SK-N-SH (cell line): ENCODE data around the gene TMEM218. TPM values are rescaled to one million over a fixed set of nuclear protein-coding genes. Genes with fewer than 3 reads are reported as not detected.

ENCODE experiments used
- CTCF ChIA-PET: fragments of 300-600, 350-600 bp; formaldehyde crosslinking; extraction: SDS; loops from one replicate; lab custom pipeline; 2021; lab: Yijun Ruan, JAX
- POLR2A ChIA-PET: fragments of 350-600 bp; sonication (Branson Sonifier 250); formaldehyde crosslinking; extraction: SDS; loops from one replicate; lab custom pipeline; 2020; ENCODE audit warnings: antibody characterized with exemption, inconsistent platforms; lab: Yijun Ruan, JAX
- DNase-seq: peaks from one replicate; pipeline ENCODE4 v3.0.0; 2012
- H2AFZ ChIP-seq: fragments of 200-600 bp; sonication (generic); 2 replicates; pipeline ENCODE4 v1.8.1; 2016; ENCODE audit warnings: antibody characterized with exemption, mild to moderate bottlenecking, low read depth
- H3F3A ChIP-seq: fragments of 200-600 bp; sonication (generic); replicated peaks from 2 replicates; pipeline ENCODE3; 2016; ENCODE audit warnings: antibody characterized with exemption, mild to moderate bottlenecking; ENCODE audit not compliant: insufficient read depth
- H3K27ac ChIP-seq, 2 experiments: fragments of 200-500 bp in 1 of 2; fragments of 200-600 bp in 1 of 2; sonication (Bioruptor generic) in 1 of 2; sonication (generic), shearing (Covaris generic) in 1 of 2; 2 replicates each; pipeline versions ENCODE4 v1.5.1 to v1.6.1; 2014 to 2016; ENCODE audit warnings: low read depth in 2 of 2, inconsistent platforms in 1 of 2, low read length in 1 of 2, mild to moderate bottlenecking in 1 of 2, mixed read lengths in 1 of 2
- H3K27me3 ChIP-seq: fragments of 200-600 bp; sonication (generic), shearing (Covaris generic); 2 replicates; pipeline ENCODE4 v1.6.1; 2016; ENCODE audit warnings: mixed run types; ENCODE audit not compliant: insufficient read depth
- H3K36me3 ChIP-seq, 2 experiments: fragments of 200-500 bp in 1 of 2; fragments of 200-600 bp in 1 of 2; sonication (Bioruptor generic) in 1 of 2; sonication (generic) in 1 of 2; replicated peaks in 1 of 2; 2 replicates each; pipeline versions ENCODE3 to v1.5.1; 2014 to 2016; ENCODE audit warnings: low read length in 1 of 2, mild to moderate bottlenecking in 1 of 2; ENCODE audit not compliant: insufficient read depth in 2 of 2, control insufficient read depth in 1 of 2
- H3K4me1 ChIP-seq, 2 experiments: fragments of 200-500 bp in 1 of 2; fragments of 200-600 bp in 1 of 2; sonication (Bioruptor generic) in 1 of 2; sonication (generic), shearing (Covaris generic) in 1 of 2; 2 replicates each; pipeline versions ENCODE4 v1.5.1 to v1.6.1; 2014 to 2016; ENCODE audit warnings: low read depth in 1 of 2, low read length in 1 of 2, mixed run types in 1 of 2; ENCODE audit not compliant: insufficient read depth in 2 of 2, control insufficient read depth in 1 of 2
- H3K4me2 ChIP-seq: fragments of 200-600 bp; sonication (generic), shearing (Covaris generic); 2 replicates; pipeline ENCODE4 v1.6.1; 2017; ENCODE audit warnings: mixed run types
- H3K4me3 ChIP-seq, 2 experiments: fragments of 200-500 bp in 1 of 2; fragments of 200-600 bp in 1 of 2; sonication (Bioruptor generic) in 1 of 2; sonication (generic), shearing (Covaris generic) in 1 of 2; 2 replicates each; pipeline versions ENCODE4 v1.5.1 to v1.8.1; 2014 to 2016; ENCODE audit warnings: low read depth in 2 of 2, inconsistent platforms in 1 of 2, low read length in 1 of 2, mild to moderate bottlenecking in 1 of 2, mixed read lengths in 1 of 2, moderate library complexity in 1 of 2
- H3K79me2 ChIP-seq: fragments of 200-600 bp; sonication (generic); 2 replicates; pipeline ENCODE4 v1.8.1; 2017; ENCODE audit warnings: mild to moderate bottlenecking; ENCODE audit not compliant: insufficient read depth
- H3K9ac ChIP-seq: fragments of 200-600 bp; sonication (generic); 2 replicates; pipeline ENCODE4 v1.6.1; 2017; ENCODE audit warnings: mixed run types
- H3K9me2 ChIP-seq: fragments of 200-600 bp; sonication (generic); 2 replicates; pipeline ENCODE4 v1.6.1; 2017; ENCODE audit warnings: mixed run types
- H3K9me3 ChIP-seq: fragments of 200-600 bp; sonication (generic); 2 replicates; pipeline ENCODE4 v1.6.1; 2017; ENCODE audit warnings: mixed run types, mild to moderate bottlenecking, moderate library complexity
- H4K20me1 ChIP-seq: fragments of 200-600 bp; sonication (generic); 2 replicates; pipeline ENCODE4 v1.6.1; 2017; ENCODE audit warnings: mild to moderate bottlenecking, mixed run types; ENCODE audit not compliant: insufficient read depth
- CHD2 ChIP-seq: fragments of 150-350 bp; IDR thresholded peaks from 2 replicates; pipeline ENCODE4 v1.6.1; 2018; ENCODE audit warnings: low read length; ENCODE audit not compliant: partially characterized antibody
- ELF1 ChIP-seq: IDR thresholded peaks from 2 replicates; pipeline ENCODE4 v1.4.0; 2012
- EP300 ChIP-seq, 2 experiments: IDR thresholded peaks; 2 replicates each; pipeline versions ENCODE4 v1.4.0 to v1.6.1; 2012; ENCODE audit warnings: borderline replicate concordance in 1 of 2, low read depth in 1 of 2, low read length in 1 of 2
- GABPA ChIP-seq: IDR thresholded peaks from 2 replicates; pipeline ENCODE4 v1.4.0; 2012; ENCODE audit warnings: low read depth, mild to moderate bottlenecking
- GATA2 ChIP-seq: sonication (generic); formaldehyde crosslinking; IDR thresholded peaks from 2 replicates; pipeline ENCODE4 v1.5.0; 2020; ENCODE audit warnings: mild to moderate bottlenecking, missing genetic modification reagents
- IRF3 ChIP-seq: fragments of 150-350 bp; IDR thresholded peaks from 2 replicates; pipeline ENCODE4 v1.6.1; 2016; ENCODE audit warnings: mild to moderate bottlenecking, low read depth, low read length
- MAX ChIP-seq: IDR thresholded peaks from 2 replicates; pipeline ENCODE4 v1.4.0; 2012; ENCODE audit warnings: low read depth
- NFIC ChIP-seq: IDR thresholded peaks from 2 replicates; pipeline ENCODE4 v1.4.0; 2012; ENCODE audit warnings: borderline replicate concordance
- NRF1 ChIP-seq: IDR thresholded peaks from 2 replicates; pipeline ENCODE4 v1.6.1; 2012; ENCODE audit warnings: low read depth, mild to moderate bottlenecking, low read length
- RAD21 ChIP-seq: IDR thresholded peaks from 2 replicates; pipeline ENCODE4 v1.6.1; 2012; ENCODE audit warnings: mild to moderate bottlenecking, low read length
- RCOR1 ChIP-seq: fragments of 150-350 bp; IDR thresholded peaks from 2 replicates; pipeline ENCODE4 v1.6.1; 2017; ENCODE audit warnings: antibody characterized with exemption, low read length
- REST ChIP-seq: IDR thresholded peaks from 2 replicates; pipeline ENCODE4 v1.6.1; 2012; ENCODE audit warnings: mild to moderate bottlenecking, low read depth, low read length, moderate library complexity
- RFX5 ChIP-seq: IDR thresholded peaks from 2 replicates; pipeline ENCODE4 v1.6.1; 2012; ENCODE audit warnings: mild to moderate bottlenecking, improper control_type of control experiment, low read length
- RXRA ChIP-seq: IDR thresholded peaks from 2 replicates; pipeline ENCODE4 v1.4.0; 2012; ENCODE audit warnings: low read depth, mild to moderate bottlenecking, borderline replicate concordance
- SIN3A ChIP-seq: IDR thresholded peaks from 2 replicates; pipeline ENCODE4 v1.6.1; 2012; ENCODE audit warnings: low read depth, mild to moderate bottlenecking, low read length, moderate library complexity, borderline replicate concordance
- SMC3 ChIP-seq: IDR thresholded peaks from 2 replicates; pipeline ENCODE4 v1.6.1; 2012; ENCODE audit warnings: low read depth, low read length, improper control_type of control experiment
- TAF1 ChIP-seq: IDR thresholded peaks from 2 replicates; pipeline ENCODE4 v1.6.1; 2012; ENCODE audit warnings: low read depth, mild to moderate bottlenecking, low read length, moderate library complexity, borderline replicate concordance
- TEAD4 ChIP-seq: IDR thresholded peaks from 2 replicates; pipeline ENCODE4 v1.4.0; 2012; ENCODE audit warnings: mild to moderate bottlenecking, borderline replicate concordance; ENCODE audit not compliant: insufficient read depth
- WGBS: methylation state at CpG from one replicate; pipeline ENCODE4 v1.1.6; 2017; ENCODE audit warnings: low lambda C conversion rate; 5-methylcytosine and 5-hydroxymethylcytosine counted together
- polyA plus RNA-seq, 3 experiments: library from polyadenylated mRNA; depleted of rRNA; stranded (reverse); fragments of >200 nt; gene quantifications; 2 replicates each; pipeline ENCODE4 v1.2.3, GENCODE V29; 2012

Gene TMEM218
- polyA plus RNA-seq, 1 of the 3 experiments (the other 2 are of a cell fraction): 36.2 TPM

GRCh38 chr11:125070699-125071254, 40.6 kb downstream of the TMEM218 start:
- Histone ChIP-seq H2AFZ (no peak overlapping the region), H3K36me3 (no peaks in the 10 kb centered on the region), H3K27me3 (no peaks in the 10 kb centered on the region), H3K4me1 (no peaks in the 10 kb centered on the region; a peak in 1 of 4 replicates), H4K20me1 (no peaks in the 10 kb centered on the region), H3K4me2 (no peak overlapping the region), H3K9me3 (no peaks in the 10 kb centered on the region), H3K4me3 (no peak overlapping the region), H3F3A (no peaks in the 10 kb centered on the region), H3K9me2 (no peaks in the 10 kb centered on the region), H3K9ac (no peak overlapping the region), H3K79me2 (no peaks in the 10 kb centered on the region)
- ChIA-PET CTCF (interaction anchor here (1.1 to 3.3 kb wide), 4 partner anchors 21 to 358 kb away, joined by 3 to 11 read pairs (median 6); partner anchors contain the start of gene PKNOX2), POLR2A (no interaction called here)
- no peak for DNase-seq
- 75% methylated on average over 7 of the region's 7 CpGs for WGBS
- TF ChIP-seq GABPA: no peak
- no peak for TF ChIP-seq NFIC
- TF ChIP-seq RCOR1: no peak
- no peak for TF ChIP-seq NRF1
- no peak for TF ChIP-seq TEAD4
- TF ChIP-seq CHD2: no peak
- no peak for TF ChIP-seq IRF3
- TF ChIP-seq MAX: no peak
- TF ChIP-seq GATA2: no peak
- TF ChIP-seq RAD21: no peak
- TF ChIP-seq EP300 (IDR thresholded peaks at IDR 0.05; ENCODE audit: borderline replicate concordance in 1 of 2, low read depth in 1 of 2, low read length in 1 of 2): no peak
- TF ChIP-seq SIN3A: no peak
- TF ChIP-seq TAF1: no peak
- no peak for TF ChIP-seq RXRA
- TF ChIP-seq RFX5: no peak
- no peak for TF ChIP-seq SMC3
- TF ChIP-seq REST: no peak
- no peak for TF ChIP-seq ELF1
- TF ChIP-seq, all 33 proteins: peak for 0
- H3K27ac ChIP-seq: no peak overlapping the region
